HL-60 (cell line): ENCODE measurements around the gene SERF2. TPM values are rescaled to one million over a fixed set of nuclear protein-coding genes. Genes with fewer than 3 reads are reported as not detected.

Experiments
- DNase-seq, 2 experiments: peaks; one replicate each; pipeline ENCODE4 v3.0.0-alpha.2; 2010 to 2020; ENCODE audit warnings: low read depth in 1 of 2, low spot score in 1 of 2
- H3K27ac ChIP-seq: fragments of 250-450 bp; sonication (Bioruptor Pico); replicated peaks from 2 replicates; pipeline ENCODE4 v1.5.1; 2020; ENCODE audit warnings: mild to moderate bottlenecking, moderate library complexity
- H3K27me3 ChIP-seq: fragments of 250-450 bp; sonication (Bioruptor Pico); 2 replicates; pipeline ENCODE4 v1.5.1; 2021; ENCODE audit warnings: mild to moderate bottlenecking, moderate library complexity; ENCODE audit not compliant: insufficient read depth, poor library complexity, severe bottlenecking
- H3K4me3 ChIP-seq: replicated peaks from 2 replicates; pipeline ENCODE4 v1.5.1; 2011; ENCODE audit warnings: mild to moderate bottlenecking, control low read depth, low read length; ENCODE audit not compliant: insufficient read depth
- GABPA ChIP-seq: IDR thresholded peaks from 2 replicates; pipeline ENCODE4 v1.6.1; 2012; ENCODE audit warnings: low read depth
- POLR2AphosphoS5 ChIP-seq: IDR thresholded peaks from 2 replicates; pipeline ENCODE4 v1.6.1; 2012; ENCODE audit warnings: low read depth
- REST ChIP-seq: IDR thresholded peaks from 2 replicates; pipeline ENCODE4 v1.6.1; 2012; ENCODE audit warnings: low read depth; ENCODE audit not compliant: insufficient replicate concordance
- microRNA-seq: library from miRNA; unstranded; fragments of <30 nt; microRNA quantifications from one replicate; pipeline ENCODE4, GENCODE V29; 2018

SERF2 gene

GRCh38 chr15:43845421-43845820 lies 53.3 kb downstream of the SERF2 start:
- no peak for TF ChIP-seq REST
- TF ChIP-seq POLR2AphosphoS5 = no peak
- no peak for TF ChIP-seq GABPA
- DNase-seq = no peak
- no peak overlapping the region for H3K4me3 ChIP-seq

More at GRCh38 chr15:43845421-43845820, 53.3 kb downstream of the SERF2 start:
- no peak overlapping the region for H3K27ac ChIP-seq
- no peaks in the 10 kb centered on the region for H3K27me3 ChIP-seq

Small RNA genes within 50 kb of the gene (microRNA-seq; reads per million reads assigned to microRNA genes)
- gene MIR1282 = not detected
